GM19324 (cell line): Measurements from ENCODE around the gene SCD5.

ENCODE experiments used
- ATAC-seq: cut with Tn5 transposase; IDR thresholded peaks from one replicate; pipeline ENCODE4 v1.9.1; 2021; ENCODE audit warnings: mild to moderate bottlenecking, moderate library complexity; ENCODE audit not compliant: unreplicated experiment, low FRiP score

The SCD5 gene

GRCh38 chr4:82606622-82607021 lies 192.0 kb downstream of the SCD5 start:
- no peak for ATAC-seq

GRCh38 chr4:82604522-82604921 lies 194.1 kb downstream of the SCD5 start:
- ATAC-seq = no peak

GRCh38 chr4:82601242-82602015 lies 197.2 kb downstream of the SCD5 start:
- no peak for ATAC-seq

- no peak for ATAC-seq
These were observed 199.3 kb downstream of the SCD5 start for GRCh38 chr4:82599336-82599735.

- ATAC-seq = no peak
These were observed 204.1 kb downstream of the SCD5 start for GRCh38 chr4:82594456-82594855.

GRCh38 chr4:82593411-82593810 lies 205.2 kb downstream of the SCD5 start:
- ATAC-seq = no peak

GRCh38 chr4:82592639-82593038 lies 206.0 kb downstream of the SCD5 start:
- no peak for ATAC-seq

GRCh38 chr4:82591592-82591991 lies 207.0 kb downstream of the SCD5 start:
- ATAC-seq = no peak

GRCh38 chr4:82589756-82590155 lies 208.8 kb downstream of the SCD5 start:
- no peak for ATAC-seq

GRCh38 chr4:82588771-82589270 lies 209.8 kb downstream of the SCD5 start:
- ATAC-seq = no peak

GRCh38 chr4:82587826-82588540 lies 210.6 kb downstream of the SCD5 start:
- no peak for ATAC-seq

- no peak for ATAC-seq
These were observed 212.7 kb downstream of the SCD5 start for GRCh38 chr4:82585690-82586435.

GRCh38 chr4:82584931-82585330 lies 213.7 kb downstream of the SCD5 start:
- ATAC-seq = no peak

- no peak for ATAC-seq
These were observed 214.6 kb downstream of the SCD5 start for GRCh38 chr4:82583897-82584587.

- no peak for ATAC-seq
These were observed 218.7 kb downstream of the SCD5 start for GRCh38 chr4:82579932-82580331.
